T-helper 17 cell (primary cell): ENCODE measurements around the gene EIF2B5. TPM values are rescaled to one million over a fixed set of nuclear protein-coding genes. Genes with fewer than 3 reads are reported as not detected.

Experiments
- ATAC-seq: fragments of 150-1000 bp; cut with Tn5 transposase; 2 replicates; pipeline ENCODE4 v1.10.0; 2021; ENCODE audit warnings: mild to moderate bottlenecking, moderate library complexity
- DNase-seq, 3 donors: peaks; one replicate each; pipeline versions ENCODE4 v3.0.0 to v3.0.0-alpha.2; 2020 to 2021
- H3K9me3 ChIP-seq: one replicate; pipeline ENCODE4 v1.7.0; 2013; ENCODE audit warnings: low read length, mild to moderate bottlenecking; ENCODE audit not compliant: control insufficient read depth, poor library complexity, severe bottlenecking
- H3K27ac Mint-ChIP-seq: one replicate; pipeline ENCODE4 v1.8.0; 2022; ENCODE audit warnings: mild to moderate bottlenecking, moderate library complexity, mixed read lengths
- H3K27me3 Mint-ChIP-seq: one replicate; pipeline ENCODE4 v1.8.0; 2022; ENCODE audit warnings: mixed read lengths
- H3K36me3 Mint-ChIP-seq: one replicate; pipeline ENCODE4 v1.8.0; 2022; ENCODE audit warnings: low read depth, mixed read lengths
- H3K4me1 Mint-ChIP-seq: one replicate; pipeline ENCODE4 v1.8.0; 2022; ENCODE audit warnings: mild to moderate bottlenecking, mixed read lengths
- H3K4me3 Mint-ChIP-seq: one replicate; pipeline ENCODE4 v1.8.0; 2022; ENCODE audit warnings: mild to moderate bottlenecking, moderate library complexity, mixed read lengths
- total RNA-seq, 4 donors: library from RNA in 2 of 4; stranded (reverse) in 2 of 4; gene quantifications; one replicate each; pipeline ENCODE4 v1.2.3 and lab custom pipeline; 2022 to 2026

EIF2B5 gene
- total RNA-seq, 2 donors from 2014 or later: 49.5 to 53.8 TPM

- H3K4me1 Mint-ChIP-seq: peaks cover 15% of the 10 kb centered on the region
- no peak overlapping the region for H3K4me3 Mint-ChIP-seq
- peaks cover 4% of the 10 kb centered on the region for H3K36me3 Mint-ChIP-seq
- no peaks in the 10 kb centered on the region for H3K27me3 Mint-ChIP-seq
- ATAC-seq (no peak), DNase-seq (no peak)
- H3K9me3 ChIP-seq: no peaks in the 10 kb centered on the region
- no peak overlapping the region for H3K27ac Mint-ChIP-seq
These were observed 46.4 kb downstream of the EIF2B5 start for GRCh38 chr3:184181596-184181995.

GRCh38 chr3:184183679-184184078 is 48.5 kb downstream of the EIF2B5 start:
- DNase-seq (no peak), ATAC-seq (no peak)
- Mint-ChIP-seq H3K4me3 (no peak overlapping the region), H3K27me3 (no peaks in the 10 kb centered on the region), H3K4me1 (peaks cover 29% of the 10 kb centered on the region), H3K27ac (no peak overlapping the region), H3K36me3 (peaks cover 5% of the 10 kb centered on the region)
- H3K9me3 ChIP-seq: no peaks in the 10 kb centered on the region

DNA sequence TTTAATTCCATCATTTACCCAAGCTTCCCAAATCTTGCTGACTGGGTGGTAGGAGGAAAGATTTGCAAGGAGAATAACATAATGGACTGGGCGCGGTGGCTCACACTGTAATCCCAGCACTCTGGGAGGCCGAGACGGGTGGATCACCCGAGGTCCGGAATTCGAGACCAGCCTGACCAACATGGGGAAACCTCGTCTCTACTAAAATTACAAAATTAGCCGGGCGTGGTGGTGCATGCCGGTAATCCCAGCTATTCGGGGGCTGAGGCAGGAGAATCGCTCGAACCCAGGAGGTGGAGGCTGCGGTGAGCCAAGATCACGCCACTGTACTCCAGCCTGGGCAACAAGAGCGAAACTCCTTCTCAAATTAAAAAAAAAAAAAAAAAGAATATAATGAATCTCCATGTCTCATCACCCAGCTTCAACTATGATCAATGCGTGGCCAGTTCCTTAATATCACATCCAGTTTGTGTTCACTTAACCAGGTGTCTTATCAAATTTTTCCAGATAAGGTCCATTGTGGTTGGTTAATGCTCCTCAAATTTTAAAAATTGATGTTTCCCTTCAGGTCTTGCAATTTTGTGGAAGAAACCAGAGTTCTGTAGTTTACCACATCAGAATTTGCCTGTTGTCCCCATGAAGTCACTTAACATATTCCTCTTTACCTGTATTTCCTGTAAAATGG is 49.5 kb downstream of the EIF2B5 start:
- no peak for DNase-seq
- H3K4me1 Mint-ChIP-seq: peaks cover 31% of the 10 kb centered on the region

GRCh38 chr3:184185461-184186183 is 50.5 kb downstream of the EIF2B5 start:
- Mint-ChIP-seq H3K36me3 (peaks cover 5% of the 10 kb centered on the region), H3K4me1 (peaks cover 33% of the 10 kb centered on the region), H3K4me3 (peak overlapping the region; percentile 96), H3K27me3 (no peaks in the 10 kb centered on the region), H3K27ac (peak overlapping the region; percentile 96)
- H3K9me3 ChIP-seq: no peaks in the 10 kb centered on the region
- ATAC-seq (peak; percentile 94), DNase-seq (peak; percentile 98 to 100 (median 100))

More for the DNA sequence above, 49.5 kb downstream of the EIF2B5 start:
- ATAC-seq: no peak
- Mint-ChIP-seq H3K4me3 (no peak overlapping the region), H3K27me3 (no peaks in the 10 kb centered on the region), H3K36me3 (peaks cover 5% of the 10 kb centered on the region), H3K27ac (peak overlapping the region; percentile 96)
- no peaks in the 10 kb centered on the region for H3K9me3 ChIP-seq

GRCh38 chr3:184186184-184186901 is 51.2 kb downstream of the EIF2B5 start, which contains the start of gene ABCF3:
Gene ABCF3, plus strand, starts transcription at chr3:184186199. Its CDS starts 9 bp downstream, at chr3:184186208.
- peaks cover 5% of the 10 kb centered on the region for H3K36me3 Mint-ChIP-seq
- H3K4me1 Mint-ChIP-seq: peaks cover 33% of the 10 kb centered on the region
- H3K4me3 Mint-ChIP-seq: peak within 1 kb of the TSS; percentile 96
- H3K9me3 ChIP-seq: no peaks in the 10 kb centered on the region
- ATAC-seq: peak; percentile 26
- DNase-seq: no peak
- H3K27ac Mint-ChIP-seq: peak within 1 kb of the TSS; percentile 96
- H3K27me3 Mint-ChIP-seq: no peaks in the 10 kb centered on the region

GRCh38 chr3:184186902-184187207 is 51.7 kb downstream of the EIF2B5 start:
- no peak for ATAC-seq
- no peak for DNase-seq
- Mint-ChIP-seq H3K4me3 (peak overlapping the region; percentile 96), H3K4me1 (peaks cover 33% of the 10 kb centered on the region), H3K27me3 (no peaks in the 10 kb centered on the region), H3K27ac (peak overlapping the region; percentile 96), H3K36me3 (peaks cover 5% of the 10 kb centered on the region)
- H3K9me3 ChIP-seq: no peaks in the 10 kb centered on the region

DNA sequence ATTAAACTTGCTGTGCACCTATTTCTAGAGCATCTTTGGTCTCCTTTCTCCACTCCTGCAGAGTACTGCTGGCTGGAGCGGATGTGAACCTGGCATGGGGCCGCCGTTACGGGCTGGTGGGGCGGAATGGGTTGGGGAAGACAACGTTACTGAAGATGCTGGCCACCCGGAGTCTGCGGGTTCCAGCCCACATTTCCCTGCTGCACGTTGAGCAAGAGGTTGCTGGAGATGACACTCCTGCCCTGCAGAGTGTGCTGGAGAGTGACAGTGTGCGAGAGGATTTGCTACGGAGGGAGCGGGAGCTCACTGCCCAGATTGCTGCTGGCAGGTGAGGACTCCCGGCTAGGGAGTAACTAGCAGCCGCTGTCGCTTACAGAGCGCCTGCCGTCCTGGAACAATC is 52.9 kb downstream of the EIF2B5 start:
- H3K9me3 ChIP-seq: no peaks in the 10 kb centered on the region
- H3K27me3 Mint-ChIP-seq: no peaks in the 10 kb centered on the region
- H3K36me3 Mint-ChIP-seq: peaks cover 8% of the 10 kb centered on the region
- peak overlapping the region; percentile 96 for H3K27ac Mint-ChIP-seq
- H3K4me1 Mint-ChIP-seq: peaks cover 33% of the 10 kb centered on the region
- DNase-seq (no peak), ATAC-seq (no peak)
- H3K4me3 Mint-ChIP-seq: peak overlapping the region; percentile 49

- H3K36me3 Mint-ChIP-seq: peaks cover 8% of the 10 kb centered on the region
- no peak for DNase-seq
These were observed 54.3 kb downstream of the EIF2B5 start for GRCh38 chr3:184189421-184189820.

GRCh38 chr3:184192889-184193288 is 57.7 kb downstream of the EIF2B5 start:
- H3K4me3 Mint-ChIP-seq: no peak overlapping the region
- H3K4me1 Mint-ChIP-seq: peaks cover 12% of the 10 kb centered on the region
- peaks cover 2% of the 10 kb centered on the region for H3K36me3 Mint-ChIP-seq
- no peak for DNase-seq
- H3K9me3 ChIP-seq: no peaks in the 10 kb centered on the region
- H3K27ac Mint-ChIP-seq: no peak overlapping the region
- no peaks in the 10 kb centered on the region for H3K27me3 Mint-ChIP-seq
- ATAC-seq: no peak

More at GRCh38 chr3:184189421-184189820, 54.3 kb downstream of the EIF2B5 start:
- peak overlapping the region; percentile 41 for H3K4me3 Mint-ChIP-seq
- H3K27ac Mint-ChIP-seq: no peak overlapping the region
- no peaks in the 10 kb centered on the region for H3K9me3 ChIP-seq
- no peak for ATAC-seq
- H3K27me3 Mint-ChIP-seq: no peaks in the 10 kb centered on the region
- H3K4me1 Mint-ChIP-seq: peaks cover 33% of the 10 kb centered on the region

- H3K27me3 Mint-ChIP-seq: no peaks in the 10 kb centered on the region
- DNase-seq (no peak), ATAC-seq (no peak)
- H3K36me3 Mint-ChIP-seq: peaks cover 2% of the 10 kb centered on the region
- H3K4me1 Mint-ChIP-seq: peaks cover 5% of the 10 kb centered on the region
- H3K27ac Mint-ChIP-seq: no peak overlapping the region
- H3K9me3 ChIP-seq: no peaks in the 10 kb centered on the region
- no peak overlapping the region for H3K4me3 Mint-ChIP-seq
These were observed 58.9 kb downstream of the EIF2B5 start for GRCh38 chr3:184193991-184194539.

Other genes with a start within 250 kb of the EIF2B5 start
- gene ABCC5, start 117.5 kb upstream of the EIF2B5 start, total RNA-seq: 10 to 100 TPM; 17.5 to 17.6 TPM
- gene HTR3D, start 103.6 kb upstream of the EIF2B5 start, total RNA-seq: not detected
- gene HTR3C, start 82.3 kb upstream of the EIF2B5 start, total RNA-seq: not detected
- gene HTR3E, start 38.3 kb upstream of the EIF2B5 start, total RNA-seq: not detected
- 10 to 100 TPM; 31.5 to 42.9 TPM for gene DVL3, start 20.0 kb downstream of the EIF2B5 start, total RNA-seq
- gene AP2M1, start 39.5 kb downstream of the EIF2B5 start, total RNA-seq: 100 to 1,000 TPM; 120 to 164 TPM
- 100 to 1,000 TPM; 118 to 120 TPM for gene ABCF3, start 50.8 kb downstream of the EIF2B5 start, total RNA-seq
- gene VWA5B2, start 94.2 kb downstream of the EIF2B5 start, total RNA-seq: not detected
- gene ALG3, start 113.6 kb downstream of the EIF2B5 start, total RNA-seq: 10 to 100 TPM; 17.6 to 24.1 TPM
- under 1 TPM; 0.45 to 0.65 TPM for gene EEF1AKMT4, start 114.3 kb downstream of the EIF2B5 start, total RNA-seq
- under 1 TPM; 0.20 to 0.31 TPM for gene CAMK2N2, start 126.2 kb downstream of the EIF2B5 start, total RNA-seq
- not detected for gene ECE2, start 140.7 kb downstream of the EIF2B5 start, total RNA-seq
- 100 to 1,000 TPM; 149 to 171 TPM for gene PSMD2, start 163.9 kb downstream of the EIF2B5 start, total RNA-seq
- 100 to 1,000 TPM; 226 to 236 TPM for gene EIF4G1, start 179.2 kb downstream of the EIF2B5 start, total RNA-seq
- 10 to 100 TPM in 1 of 2 donors, 1 to 10 TPM in 1; 7.9 to 10.9 TPM for gene FAM131A, start 202.2 kb downstream of the EIF2B5 start, total RNA-seq
- 1 to 10 TPM; 4.6 TPM for gene CLCN2, start 226.2 kb downstream of the EIF2B5 start, total RNA-seq
- gene POLR2H, start 226.4 kb downstream of the EIF2B5 start, total RNA-seq: 10 to 100 TPM; 28.6 to 38.3 TPM
- not detected for gene THPO, start 242.8 kb downstream of the EIF2B5 start, total RNA-seq
- not detected for gene CHRD, start 244.7 kb downstream of the EIF2B5 start, total RNA-seq